Peyer's patch (tissue), 4 donors: ENCODE results near the gene AKAP6. TPM values are rescaled to one million over a fixed set of nuclear protein-coding genes. Genes with fewer than 3 reads are reported as not detected.

Source experiments
- DNase-seq, 3 donors: peaks; one replicate each; pipeline ENCODE4 v3.0.0-alpha.2; 2017 to 2019
- H3K27ac ChIP-seq, 4 donors: fragments of 200-600 bp; sonication (generic); one replicate each; pipeline ENCODE4 v1.5.1; 2016 to 2019
- H3K27me3 ChIP-seq, 2 donors: fragments of 200-600 bp; sonication (generic); one replicate each; pipeline ENCODE4 v1.5.1; 2019
- H3K36me3 ChIP-seq, 3 donors: fragments of 200-600 bp; sonication (generic); one replicate each; pipeline ENCODE4 v1.5.1; 2016 to 2019
- H3K4me1 ChIP-seq, 4 donors: fragments of 200-600 bp; sonication (generic); one replicate each; pipeline ENCODE4 v1.5.1; 2016 to 2019
- H3K4me3 ChIP-seq, 4 donors: fragments of 200-600 bp; sonication (generic); 1 replicate in 3 of 4; 2 replicates in 1 of 4; pipeline ENCODE4 v1.5.1; 2016 to 2019; ENCODE audit warnings: mild to moderate bottlenecking in 1 of 4
- H3K9me3 ChIP-seq, 4 donors: fragments of 200-600 bp; sonication (generic); one replicate each; pipeline ENCODE4 v1.5.1; 2016 to 2019; ENCODE audit warnings: mild to moderate bottlenecking in 1 of 4
- CTCF ChIP-seq, 6 experiments: fragments of 450-650 bp in 4 of 6; fragments of 200-600 bp in 2 of 6; sonication (generic) in 1 of 6; IDR thresholded peaks; one replicate each; pipeline ENCODE4 v1.5.1; 2017 to 2019; ENCODE audit warnings: antibody characterized with exemption in 6 of 6, mild to moderate bottlenecking in 3 of 6, moderate library complexity in 1 of 6
- POLR2A ChIP-seq, 2 donors: fragments of 450-650 bp; IDR thresholded peaks; one replicate each; pipeline ENCODE4 v1.5.1; 2017; ENCODE audit warnings: antibody characterized with exemption in 2 of 2, mild to moderate bottlenecking in 2 of 2, moderate library complexity in 2 of 2
- total RNA-seq, 4 donors: library from RNA; depleted of rRNA; stranded (reverse); fragments of >200 nt; gene quantifications; one replicate each; pipeline ENCODE4 v1.1.0, GENCODE V29; 2016

AKAP6 gene
- total RNA-seq, 4 donors from 2014 or later: 7.6 to 21.5 (median 12.2) TPM

- no peaks in the 10 kb centered on the region for H3K27me3 ChIP-seq
- no peaks in the 10 kb centered on the region for H3K36me3 ChIP-seq
- DNase-seq: no peak
- peaks cover 0 to 7% (median 0%) of the 10 kb centered on the region in 4 donors for H3K4me1 ChIP-seq
- no peak overlapping the region for H3K27ac ChIP-seq
- H3K4me3 ChIP-seq: no peak overlapping the region
- no peak for TF ChIP-seq CTCF (IDR thresholded peaks at IDR 0.05)
- TF ChIP-seq POLR2A (IDR thresholded peaks at IDR 0.05): no peak
- no peaks in the 10 kb centered on the region for H3K9me3 ChIP-seq
These were observed 484.3 kb downstream of the AKAP6 start for GRCh38 chr14:32813401-32813800.

GRCh38 chr14:32814721-32815120 is 485.6 kb downstream of the AKAP6 start:
- Histone ChIP-seq H3K4me1 (no peaks in the 10 kb centered on the region), H3K36me3 (no peaks in the 10 kb centered on the region), H3K27me3 (no peaks in the 10 kb centered on the region), H3K9me3 (no peaks in the 10 kb centered on the region), H3K4me3 (no peak overlapping the region), H3K27ac (no peak overlapping the region)
- TF ChIP-seq POLR2A (IDR thresholded peaks at IDR 0.05): no peak
- TF ChIP-seq CTCF (IDR thresholded peaks at IDR 0.05): no peak
- DNase-seq: no peak

GRCh38 chr14:32816588-32816987 is 487.5 kb downstream of the AKAP6 start:
- DNase-seq: no peak
- Histone ChIP-seq H3K27me3 (no peaks in the 10 kb centered on the region), H3K4me1 (no peaks in the 10 kb centered on the region), H3K36me3 (no peaks in the 10 kb centered on the region), H3K27ac (no peak overlapping the region), H3K9me3 (no peaks in the 10 kb centered on the region), H3K4me3 (no peak overlapping the region)
- TF ChIP-seq POLR2A (IDR thresholded peaks at IDR 0.05) (no peak), CTCF (IDR thresholded peaks at IDR 0.05) (no peak)

GRCh38 chr14:32817780-32818179 is 488.7 kb downstream of the AKAP6 start:
- H3K27me3 ChIP-seq: no peaks in the 10 kb centered on the region
- H3K4me1 ChIP-seq: no peaks in the 10 kb centered on the region
- H3K27ac ChIP-seq: no peak overlapping the region
- TF ChIP-seq POLR2A (IDR thresholded peaks at IDR 0.05) (no peak), CTCF (IDR thresholded peaks at IDR 0.05) (no peak)
- no peaks in the 10 kb centered on the region for H3K9me3 ChIP-seq
- no peak for DNase-seq
- no peak overlapping the region for H3K4me3 ChIP-seq
- no peaks in the 10 kb centered on the region for H3K36me3 ChIP-seq

GRCh38 chr14:32818581-32818980 is 489.5 kb downstream of the AKAP6 start:
- TF ChIP-seq CTCF (IDR thresholded peaks at IDR 0.05): no peak
- no peak for TF ChIP-seq POLR2A (IDR thresholded peaks at IDR 0.05)
- Histone ChIP-seq H3K4me3 (no peak overlapping the region), H3K27me3 (no peaks in the 10 kb centered on the region), H3K4me1 (no peaks in the 10 kb centered on the region), H3K36me3 (no peaks in the 10 kb centered on the region), H3K27ac (no peak overlapping the region), H3K9me3 (no peaks in the 10 kb centered on the region)
- DNase-seq: no peak

GRCh38 chr14:32820181-32820580 is 491.1 kb downstream of the AKAP6 start:
- Histone ChIP-seq H3K9me3 (no peaks in the 10 kb centered on the region), H3K4me1 (no peaks in the 10 kb centered on the region), H3K4me3 (no peak overlapping the region), H3K27me3 (no peaks in the 10 kb centered on the region), H3K36me3 (no peaks in the 10 kb centered on the region), H3K27ac (no peak overlapping the region)
- DNase-seq: no peak
- TF ChIP-seq POLR2A (IDR thresholded peaks at IDR 0.05) (no peak), CTCF (IDR thresholded peaks at IDR 0.05) (no peak)
